Raji (cell line): ENCODE measurements around the gene RAB33A.

Experiments used
- POLR2A ChIP-seq: IDR thresholded peaks from 2 replicates; pipeline ENCODE4 v1.6.1; 2011; ENCODE audit warnings: low read depth, low read length, control low read depth; ENCODE audit not compliant: insufficient read depth

Gene RAB33A

DNA sequence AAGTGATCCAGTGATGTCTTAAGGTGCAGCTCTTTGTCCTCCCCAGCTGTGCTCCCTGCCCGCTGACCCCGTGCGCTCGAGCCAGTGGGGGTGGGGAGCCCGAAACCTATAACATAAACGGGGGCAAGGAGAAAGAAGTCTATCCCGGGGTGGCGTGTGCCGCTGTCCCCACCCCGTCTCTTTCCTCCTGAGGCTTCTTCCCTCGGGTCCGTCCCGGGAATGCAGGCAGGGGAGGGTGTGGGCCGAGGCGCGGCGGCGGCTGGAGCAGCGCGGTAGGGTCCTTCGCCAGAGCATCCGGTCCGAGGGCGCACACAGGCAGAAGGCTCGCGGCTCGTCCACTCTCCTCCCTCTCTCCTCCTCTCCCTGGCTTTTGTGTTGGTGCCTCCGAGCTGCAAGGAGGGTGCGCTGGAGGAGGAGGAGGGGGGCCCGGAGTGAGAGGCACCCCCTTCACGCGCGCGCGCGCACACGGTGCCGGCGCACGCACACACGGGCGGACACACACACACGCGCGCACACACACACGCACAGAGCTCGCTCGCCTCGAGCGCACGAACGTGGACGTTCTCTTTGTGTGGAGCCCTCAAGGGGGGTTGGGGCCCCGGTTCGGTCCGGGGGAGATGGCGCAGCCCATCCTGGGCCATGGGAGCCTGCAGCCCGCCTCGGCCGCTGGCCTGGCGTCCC is at the start of gene RAB33A:
Gene RAB33A (plus strand): TSS at position 517 of the 681 bp plus-strand sequence. CDS start 101 bp downstream, at position 618.
- no peak; the same call in 1 of the 2 replicates for TF ChIP-seq POLR2A

- TF ChIP-seq POLR2A, result no peak
Measured at GRCh38 chrX:130124577-130124976, 47.2 kb upstream of the RAB33A start.

DNA sequence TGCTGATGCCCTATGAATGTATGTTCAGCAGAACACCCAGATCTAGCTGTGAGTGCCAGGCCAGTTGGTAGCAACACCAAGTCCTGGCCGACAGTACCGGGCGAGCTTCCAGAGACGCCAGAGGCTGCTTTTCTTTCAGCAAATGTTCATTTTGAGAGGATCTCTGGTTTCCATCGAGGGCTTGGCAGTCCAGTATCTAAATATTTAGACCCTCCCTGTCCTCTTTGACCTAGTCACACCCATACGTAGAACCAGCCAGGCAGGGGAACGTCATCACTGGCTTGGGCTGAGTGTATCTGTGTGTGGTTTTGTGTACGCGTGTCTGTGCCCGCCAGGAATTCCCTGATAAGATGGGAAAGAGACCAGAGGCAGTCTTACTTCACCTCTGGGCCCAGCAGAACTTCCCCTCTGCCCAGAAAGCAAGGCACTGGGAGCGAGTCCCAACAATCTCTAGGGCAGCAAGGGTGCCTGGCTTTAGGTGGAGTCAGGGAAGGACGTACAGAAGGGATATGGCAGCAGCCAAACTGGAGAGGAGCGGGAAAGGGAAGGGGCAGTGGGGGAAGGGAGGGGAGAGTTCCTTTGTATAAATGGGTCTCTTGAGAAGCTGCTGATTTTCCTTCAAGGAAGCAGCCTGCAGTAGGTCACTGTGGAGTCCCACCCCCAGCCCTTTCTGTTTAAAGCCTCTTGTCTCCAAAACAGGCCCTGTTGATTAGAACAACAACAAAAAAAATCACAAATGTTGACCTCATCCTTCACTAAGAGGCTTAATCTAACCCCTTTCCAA is 46.5 kb upstream of the RAB33A start:
- no peak for TF ChIP-seq POLR2A

DNA sequence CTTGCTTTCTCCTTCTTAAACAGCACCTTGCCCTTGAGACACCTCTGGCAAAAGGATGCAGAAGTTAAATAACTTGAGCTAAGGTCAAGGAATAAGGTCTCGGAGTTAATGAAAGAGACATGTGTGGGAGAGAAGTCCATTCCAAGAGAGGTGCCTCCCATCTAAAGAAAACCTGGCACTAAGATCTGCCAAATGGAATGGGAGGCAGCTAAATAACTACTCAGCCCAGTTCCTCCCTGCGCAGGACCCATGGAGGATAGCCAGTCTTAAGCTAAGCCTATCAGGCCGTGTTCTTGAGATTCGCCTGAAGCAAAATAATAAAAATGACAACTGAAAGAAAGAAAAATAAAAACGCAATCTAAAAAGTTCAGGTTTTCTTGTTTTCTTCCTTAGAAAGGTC is 40.8 kb upstream of the RAB33A start:
- TF ChIP-seq POLR2A, result no peak

GRCh38 chrX:130136496-130136895 is 35.3 kb upstream of the RAB33A start:
- TF ChIP-seq POLR2A, result no peak

DNA sequence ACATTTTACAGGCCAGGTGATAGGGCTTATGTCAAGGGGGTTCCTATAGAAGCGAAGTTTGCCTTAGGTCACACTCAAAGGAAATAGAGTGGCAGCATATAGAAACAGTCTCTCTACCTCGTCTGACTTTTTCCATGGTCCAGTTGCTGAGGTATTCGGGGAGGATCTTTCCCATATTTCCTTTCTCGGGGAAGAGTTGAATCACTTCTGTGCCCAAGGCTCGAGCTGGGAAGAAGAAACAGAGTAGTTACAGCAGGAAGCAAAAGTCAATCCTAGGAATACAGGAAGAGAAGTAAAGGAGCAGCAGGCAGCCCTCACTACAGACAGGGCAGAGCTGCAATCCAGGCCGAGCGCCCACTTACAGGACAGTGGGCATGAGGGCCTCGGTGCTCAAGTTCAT is 34.8 kb upstream of the RAB33A start:
- no peak for TF ChIP-seq POLR2A

GRCh38 chrX:130139474-130140201 is 32.1 kb upstream of the RAB33A start:
- no peak for TF ChIP-seq POLR2A

- no peak for TF ChIP-seq POLR2A
Measured at GRCh38 chrX:130144509-130144908, 27.3 kb upstream of the RAB33A start.

GRCh38 chrX:130145123-130145522 is 26.6 kb upstream of the RAB33A start:
- no peak for TF ChIP-seq POLR2A

DNA sequence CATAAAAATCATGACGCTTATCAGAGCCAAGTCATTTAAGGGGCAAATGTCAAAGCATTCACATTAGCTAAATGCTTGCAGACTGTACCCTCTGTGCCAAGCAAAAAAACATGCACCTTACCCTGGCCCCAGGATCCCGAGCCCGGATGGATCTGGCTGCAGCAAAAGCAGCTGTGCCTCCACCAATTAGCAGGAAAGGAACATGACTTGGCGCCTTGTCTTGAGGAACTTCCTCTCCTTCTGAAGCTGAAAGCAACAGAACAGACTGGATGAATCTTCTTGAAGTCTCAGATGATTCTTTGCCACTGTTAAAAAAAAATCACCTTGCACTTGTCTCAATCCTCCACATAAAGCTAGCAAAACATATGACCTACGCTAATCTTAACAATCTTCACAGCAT is 24.1 kb upstream of the RAB33A start:
- no peak for TF ChIP-seq POLR2A

DNA sequence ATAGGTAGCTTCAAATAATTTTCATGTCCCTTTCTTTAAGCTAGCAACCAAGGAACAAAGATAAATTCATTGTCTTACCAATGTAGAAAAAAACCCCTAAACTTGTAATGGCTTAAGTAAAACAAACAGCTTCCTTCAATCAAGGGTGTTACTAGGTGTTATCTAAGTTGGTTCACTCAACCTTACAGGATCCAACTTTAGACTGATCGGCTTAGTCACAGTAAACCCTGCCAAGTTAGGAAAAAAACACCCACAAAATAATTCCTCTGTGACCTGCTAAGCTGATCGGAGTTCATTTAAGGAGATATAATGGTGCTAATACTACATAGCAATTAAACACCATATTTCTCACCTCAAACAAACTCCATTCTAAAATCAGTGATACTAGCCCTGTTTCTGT is 16.2 kb upstream of the RAB33A start:
- no peak for TF ChIP-seq POLR2A

GRCh38 chrX:130158311-130158710 is 13.5 kb upstream of the RAB33A start:
- TF ChIP-seq POLR2A, result no peak

DNA sequence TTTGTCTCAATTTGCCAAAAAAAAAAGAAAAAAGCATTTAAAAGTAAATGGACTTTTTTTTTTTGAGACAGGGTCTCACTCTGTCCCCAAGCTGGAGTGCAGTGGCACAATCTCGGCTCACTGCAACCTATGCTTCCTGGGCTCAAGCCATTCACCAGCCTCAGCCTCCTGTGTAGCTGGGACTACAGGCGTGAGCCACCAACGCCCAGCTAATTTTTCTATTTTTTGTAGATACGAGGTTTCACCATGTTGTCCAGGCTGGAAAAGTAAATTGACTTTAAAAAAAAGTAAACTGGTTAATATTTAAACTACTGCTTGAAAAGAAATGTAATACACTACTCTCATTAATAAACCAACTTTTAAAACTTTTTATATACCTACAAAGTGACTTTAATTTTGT is 12.0 kb upstream of the RAB33A start:
- no peak for TF ChIP-seq POLR2A

DNA sequence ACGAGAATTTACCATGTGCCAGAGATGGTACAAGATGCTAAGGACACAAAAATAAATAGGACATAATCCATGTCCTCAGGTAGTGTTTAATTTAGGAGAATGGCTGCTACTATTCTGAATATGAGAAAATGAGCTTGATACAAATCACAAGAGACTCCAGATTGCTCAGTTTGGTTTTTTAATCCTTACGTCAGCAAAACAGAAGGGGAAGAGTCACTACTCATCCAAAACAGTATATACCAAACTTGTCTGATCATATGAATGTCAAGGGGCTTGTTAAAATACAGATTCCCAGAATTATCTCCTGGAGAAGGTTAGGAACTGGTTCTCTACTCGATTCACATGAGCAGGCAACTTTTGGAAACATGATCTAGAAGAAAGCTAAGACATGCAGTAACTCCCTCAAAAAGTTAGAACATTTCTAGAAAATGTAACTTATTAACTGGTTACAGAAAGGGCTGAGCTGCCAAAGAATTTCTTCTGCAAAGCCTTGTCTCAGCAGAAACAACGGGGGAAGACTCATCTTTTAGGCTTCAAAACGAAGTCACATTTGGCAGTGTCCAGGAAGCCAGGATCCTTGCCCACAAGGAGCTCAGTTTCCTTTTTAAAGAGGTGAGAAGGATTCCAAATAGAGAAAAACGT is 9.5 kb upstream of the RAB33A start:
- TF ChIP-seq POLR2A, result no peak

GRCh38 chrX:130163398-130163797 is 8.4 kb upstream of the RAB33A start:
- TF ChIP-seq POLR2A, result no peak
